SK-N-SH (cell line): ENCODE data around the gene KDM4C.

ENCODE experiments used
- CTCF ChIP-seq: fragments of 200-600 bp; sonication (generic); IDR thresholded peaks from 2 replicates; pipeline ENCODE4 v1.6.1; 2017; ENCODE audit warnings: antibody characterized with exemption, mild to moderate bottlenecking, moderate library complexity
- EZH2phosphoT487 ChIP-seq: fragments of 200-600 bp; sonication (generic); IDR thresholded peaks from 2 replicates; pipeline ENCODE4 v1.6.1; 2017; ENCODE audit warnings: low read depth, mixed run types, mild to moderate bottlenecking, antibody characterized with exemption, moderate library complexity, borderline replicate concordance
- MAX ChIP-seq: IDR thresholded peaks from 2 replicates; pipeline ENCODE4 v1.4.0; 2012; ENCODE audit warnings: low read depth
- RAD21 ChIP-seq: IDR thresholded peaks from 2 replicates; pipeline ENCODE4 v1.6.1; 2012; ENCODE audit warnings: mild to moderate bottlenecking, low read length
- REST ChIP-seq: IDR thresholded peaks from 2 replicates; pipeline ENCODE4 v1.6.1; 2012; ENCODE audit warnings: mild to moderate bottlenecking, low read depth, low read length, moderate library complexity
- TAF1 ChIP-seq: IDR thresholded peaks from 2 replicates; pipeline ENCODE4 v1.6.1; 2012; ENCODE audit warnings: low read depth, mild to moderate bottlenecking, low read length, moderate library complexity, borderline replicate concordance

- TF ChIP-seq MAX = no peak
- TF ChIP-seq CTCF = no peak
- TF ChIP-seq REST = no peak
- TF ChIP-seq TAF1 = no peak
- no peak for TF ChIP-seq EZH2phosphoT487
- TF ChIP-seq RAD21 = no peak
These were observed 180.7 kb downstream of the KDM4C start for GRCh38 chr9:6938447-6938846.
